22Rv1 (cell line): ENCODE results near the gene COPG2.

ENCODE experiments used
- CTCF ChIP-seq: fragments of 450-650 bp; IDR thresholded peaks from 2 replicates; pipeline ENCODE4 v1.5.1; 2017; ENCODE audit warnings: mild to moderate bottlenecking
- ZFX ChIP-seq: fragments of 450-650 bp; IDR thresholded peaks from 2 replicates; pipeline ENCODE4 v1.6.1; 2017; ENCODE audit warnings: antibody characterized with exemption, borderline replicate concordance

GRCh38 chr7:130649004-130649790 lies 19.4 kb downstream of the COPG2 start:
- TF ChIP-seq CTCF, result no peak
- no peak for TF ChIP-seq ZFX
